ENCODE data around the gene FANCE. TPM values are rescaled to one million over a fixed set of nuclear protein-coding genes. Genes with fewer than 3 reads are reported as not detected.
"Not testable (repeated sequence)": the region's sequence is repeated elsewhere in the genome, so short reads cannot be mapped to it uniquely, and the experiment has no call there.

The FANCE gene
- total RNA-seq, 3 donors from 2014 or later, result 9.7 to 12.6 (median 10.8) TPM

- H3K4me1 ChIP-seq, result no peaks in the 10 kb centered on the region
- H3K4me3 ChIP-seq, result no peak overlapping the region
- H3K9me3 ChIP-seq, result peaks cover 13 to 16% of the 10 kb centered on the region in 2 donors
- no peak overlapping the region for H3K27ac ChIP-seq
- TF ChIP-seq POLR2AphosphoS5 (IDR thresholded peaks at IDR 0.05), result no peak
- TF ChIP-seq, protein P1, sequence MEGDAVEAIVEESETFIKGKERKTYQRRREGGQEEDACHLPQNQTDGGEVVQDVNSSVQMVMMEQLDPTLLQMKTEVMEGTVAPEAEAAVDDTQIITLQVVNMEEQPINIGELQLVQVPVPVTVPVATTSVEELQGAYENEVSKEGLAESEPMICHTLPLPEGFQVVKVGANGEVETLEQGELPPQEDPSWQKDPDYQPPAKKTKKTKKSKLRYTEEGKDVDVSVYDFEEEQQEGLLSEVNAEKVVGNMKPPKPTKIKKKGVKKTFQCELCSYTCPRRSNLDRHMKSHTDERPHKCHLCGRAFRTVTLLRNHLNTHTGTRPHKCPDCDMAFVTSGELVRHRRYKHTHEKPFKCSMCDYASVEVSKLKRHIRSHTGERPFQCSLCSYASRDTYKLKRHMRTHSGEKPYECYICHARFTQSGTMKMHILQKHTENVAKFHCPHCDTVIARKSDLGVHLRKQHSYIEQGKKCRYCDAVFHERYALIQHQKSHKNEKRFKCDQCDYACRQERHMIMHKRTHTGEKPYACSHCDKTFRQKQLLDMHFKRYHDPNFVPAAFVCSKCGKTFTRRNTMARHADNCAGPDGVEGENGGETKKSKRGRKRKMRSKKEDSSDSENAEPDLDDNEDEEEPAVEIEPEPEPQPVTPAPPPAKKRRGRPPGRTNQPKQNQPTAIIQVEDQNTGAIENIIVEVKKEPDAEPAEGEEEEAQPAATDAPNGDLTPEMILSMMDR (IDR thresholded peaks at IDR 0.05), result no peak
- no peak for TF ChIP-seq POLR2A (IDR thresholded peaks at IDR 0.05)
- H3K27me3 ChIP-seq, result no peaks in the 10 kb centered on the region
- H3K36me3 ChIP-seq, result no peaks in the 10 kb centered on the region
- no peak for DNase-seq (ENCODE audit: low spot score in 2 of 2)
- intact Hi-C loops (cut with DNase I; ENCODE audit: low total_unique reads), result no loop called here
Observed at GRCh38 chr6:35432291-35432690, 19.8 kb upstream of the FANCE start.

- H3K4me3 ChIP-seq; H3K27ac ChIP-seq; H3K36me3 ChIP-seq; intact Hi-C loops (cut with DNase I; ENCODE audit: low total_unique reads); H3K27me3 ChIP-seq; DNase-seq (ENCODE audit: low spot score in 2 of 2); H3K4me1 ChIP-seq: not testable (repeated sequence)
- H3K9me3 ChIP-seq, result peaks cover 13 to 16% of the 10 kb centered on the region in 2 donors
Observed at GRCh38 chr6:35432702-35433101, 19.4 kb upstream of the FANCE start.

DNA sequence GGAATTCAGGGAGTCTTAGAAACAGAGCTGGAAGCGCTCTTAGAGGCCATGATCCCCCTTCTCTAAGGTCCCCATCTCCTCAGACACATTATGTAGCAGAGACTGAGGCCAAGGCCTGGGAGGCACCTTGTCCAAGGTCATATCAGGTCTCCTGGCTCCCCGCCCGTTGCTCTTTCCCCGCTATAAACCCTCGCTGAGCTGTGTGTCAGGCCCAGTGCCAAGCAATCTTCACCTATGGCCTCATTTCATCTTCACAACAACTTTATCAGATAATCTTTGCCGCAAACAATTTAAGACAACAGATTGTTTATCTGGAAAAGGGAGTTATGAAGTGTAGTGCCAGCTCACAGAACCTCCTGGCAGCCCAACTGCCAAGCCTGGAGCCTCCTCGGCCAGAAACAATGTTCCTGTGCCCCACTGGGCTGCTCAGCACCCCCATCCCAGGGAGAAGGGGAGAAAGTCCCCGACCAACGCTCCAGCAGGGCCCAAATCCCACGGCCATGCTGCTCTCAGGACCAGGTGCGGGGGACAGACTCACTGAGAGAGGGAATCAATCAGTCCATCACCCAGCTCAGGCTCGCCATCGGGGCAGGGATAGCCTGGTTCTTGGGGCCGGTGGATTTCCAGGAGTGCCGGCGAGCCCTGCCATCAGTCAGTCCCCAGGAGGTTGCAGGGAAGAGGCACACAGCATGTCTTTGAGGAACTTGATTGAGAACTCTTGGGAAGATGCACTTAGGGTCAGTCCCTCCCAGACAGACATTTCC lies 16.9 kb upstream of the FANCE start:
- H3K36me3 ChIP-seq, result no peaks in the 10 kb centered on the region

GRCh38 chr6:35436071-35436857 lies 15.9 kb upstream of the FANCE start:
- TF ChIP-seq, protein P1 (IDR thresholded peaks at IDR 0.05), result no peak
- TF ChIP-seq POLR2A (IDR thresholded peaks at IDR 0.05) (no peak), POLR2AphosphoS5 (IDR thresholded peaks at IDR 0.05) (no peak)
- no peaks in the 10 kb centered on the region for H3K36me3 ChIP-seq
- intact Hi-C loops (cut with DNase I; ENCODE audit: low total_unique reads), result no loop called here
- no peak overlapping the region for H3K4me3 ChIP-seq
- H3K27me3 ChIP-seq, result no peaks in the 10 kb centered on the region
- no peaks in the 10 kb centered on the region for H3K9me3 ChIP-seq
- no peaks in the 10 kb centered on the region for H3K4me1 ChIP-seq
- DNase-seq (ENCODE audit: low spot score in 2 of 2), result no peak
- no peak overlapping the region for H3K27ac ChIP-seq

More for the DNA sequence above, 16.9 kb upstream of the FANCE start:
- intact Hi-C loops (cut with DNase I; ENCODE audit: low total_unique reads), result no loop called here
- Histone ChIP-seq H3K4me3 (no peak overlapping the region), H3K4me1 (no peaks in the 10 kb centered on the region), H3K27me3 (no peaks in the 10 kb centered on the region), H3K9me3 (peaks cover 0 to under 1% of the 10 kb centered on the region in 2 donors), H3K27ac (no peak overlapping the region)
- TF ChIP-seq, protein P1 (IDR thresholded peaks at IDR 0.05), result no peak
- TF ChIP-seq POLR2AphosphoS5 (IDR thresholded peaks at IDR 0.05), result no peak
- no peak for DNase-seq (ENCODE audit: low spot score in 2 of 2)

DNA sequence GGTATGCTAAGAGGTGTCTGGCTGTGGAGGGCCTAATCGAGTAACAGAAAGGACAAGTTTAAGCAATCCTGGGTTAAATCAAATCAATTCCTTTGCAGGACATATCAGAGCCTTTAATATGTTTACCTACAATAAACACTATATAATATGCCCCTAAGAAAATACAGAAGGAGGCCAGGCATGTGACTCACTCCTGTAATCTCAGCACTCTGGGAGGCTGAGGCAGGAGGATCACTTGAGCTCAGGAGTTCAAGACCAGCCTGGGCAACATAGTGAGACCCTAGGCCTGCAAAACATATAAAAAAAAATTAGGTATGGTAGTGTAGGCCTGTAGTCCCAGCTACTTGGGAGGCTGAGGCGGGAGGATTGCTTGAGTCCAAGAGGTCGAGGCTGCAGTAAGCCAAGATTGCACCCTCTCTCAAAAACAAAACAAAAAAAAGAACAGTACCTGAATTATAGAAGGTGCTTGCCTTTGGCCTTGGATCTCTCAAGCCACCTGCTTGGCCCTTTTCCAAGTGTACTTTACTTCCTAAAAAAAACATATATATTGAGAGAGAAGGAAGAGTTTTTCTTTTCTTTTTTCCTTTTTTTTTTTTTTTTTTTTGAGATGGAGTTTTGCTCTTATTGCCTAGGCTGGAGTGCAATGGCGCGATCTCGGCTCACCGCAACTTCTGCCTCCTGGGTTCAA lies 13.6 kb upstream of the FANCE start:
- H3K27ac ChIP-seq; H3K4me3 ChIP-seq; H3K9me3 ChIP-seq; DNase-seq (ENCODE audit: low spot score in 2 of 2); H3K27me3 ChIP-seq; intact Hi-C loops (cut with DNase I; ENCODE audit: low total_unique reads); H3K36me3 ChIP-seq; H3K4me1 ChIP-seq: not testable (repeated sequence)

GRCh38 chr6:35439308-35439707 lies 12.8 kb upstream of the FANCE start:
- Histone ChIP-seq H3K4me1 (no peaks in the 10 kb centered on the region), H3K9me3 (no peaks in the 10 kb centered on the region), H3K27ac (no peak overlapping the region), H3K27me3 (no peaks in the 10 kb centered on the region), H3K4me3 (no peak overlapping the region), H3K36me3 (no peaks in the 10 kb centered on the region)
- DNase-seq (ENCODE audit: low spot score in 2 of 2), result no peak
- no peak for TF ChIP-seq POLR2A (IDR thresholded peaks at IDR 0.05)
- TF ChIP-seq POLR2AphosphoS5 (IDR thresholded peaks at IDR 0.05), result no peak
- TF ChIP-seq, protein P1 (IDR thresholded peaks at IDR 0.05), result no peak
- intact Hi-C loops (cut with DNase I; ENCODE audit: low total_unique reads), result no loop called here
